Epidermal melanocyte (primary cell): Measurements from ENCODE around the gene ARHGEF6.

Experiments
- DNase-seq: peaks from one replicate; pipeline ENCODE4 v3.0.0; 2011; ENCODE audit warnings: low spot score; ENCODE audit not compliant: insufficient read length

ARHGEF6 gene

DNA sequence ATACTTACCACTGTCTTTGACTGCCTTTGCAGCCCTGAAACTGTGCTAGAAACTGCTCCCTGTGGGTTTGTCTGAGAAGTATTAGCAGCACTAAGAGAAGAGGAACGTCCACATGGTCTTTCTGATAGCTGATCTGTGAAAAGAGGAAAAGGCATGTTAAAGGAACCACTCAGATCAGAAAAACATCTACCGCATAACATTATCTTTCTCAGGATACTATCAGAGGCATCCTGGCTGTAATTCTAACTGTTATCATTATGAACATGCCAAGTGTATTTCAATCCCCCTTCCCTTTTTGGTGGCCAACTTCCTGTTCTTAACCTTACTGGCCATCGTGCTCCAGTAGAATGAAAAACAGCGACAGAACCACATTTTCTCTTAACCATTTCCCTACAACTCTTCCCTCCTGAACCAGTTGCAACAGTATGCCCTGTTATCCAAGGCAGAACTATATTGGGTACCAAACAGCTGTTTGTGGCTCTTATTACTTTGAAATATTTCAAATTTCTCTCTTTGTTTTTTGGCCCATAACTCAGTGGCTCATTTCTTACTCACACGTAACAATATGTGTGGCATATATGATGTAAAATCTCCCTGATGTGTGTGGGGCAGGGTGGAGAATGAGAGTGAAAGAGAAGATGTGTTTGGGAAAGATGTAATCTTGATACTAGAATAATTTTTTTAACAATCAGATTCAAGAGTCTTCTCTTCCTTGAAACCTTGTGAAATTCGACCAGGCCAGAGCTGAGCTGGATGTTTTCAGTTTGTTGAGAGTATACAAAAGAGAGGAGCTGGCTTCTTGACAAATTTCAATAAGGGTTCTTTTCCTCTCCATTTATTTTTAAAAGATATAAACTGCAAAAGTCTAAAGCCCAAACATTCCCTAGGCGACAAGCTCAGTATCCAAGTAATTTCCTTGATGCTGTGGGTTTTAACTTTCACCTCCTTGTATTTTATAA, 35.2 kb downstream of the ARHGEF6 start:
- DNase-seq, result no peak

- DNase-seq, result no peak
These were observed 37.9 kb downstream of the ARHGEF6 start for GRCh38 chrX:136742721-136743379.

DNA sequence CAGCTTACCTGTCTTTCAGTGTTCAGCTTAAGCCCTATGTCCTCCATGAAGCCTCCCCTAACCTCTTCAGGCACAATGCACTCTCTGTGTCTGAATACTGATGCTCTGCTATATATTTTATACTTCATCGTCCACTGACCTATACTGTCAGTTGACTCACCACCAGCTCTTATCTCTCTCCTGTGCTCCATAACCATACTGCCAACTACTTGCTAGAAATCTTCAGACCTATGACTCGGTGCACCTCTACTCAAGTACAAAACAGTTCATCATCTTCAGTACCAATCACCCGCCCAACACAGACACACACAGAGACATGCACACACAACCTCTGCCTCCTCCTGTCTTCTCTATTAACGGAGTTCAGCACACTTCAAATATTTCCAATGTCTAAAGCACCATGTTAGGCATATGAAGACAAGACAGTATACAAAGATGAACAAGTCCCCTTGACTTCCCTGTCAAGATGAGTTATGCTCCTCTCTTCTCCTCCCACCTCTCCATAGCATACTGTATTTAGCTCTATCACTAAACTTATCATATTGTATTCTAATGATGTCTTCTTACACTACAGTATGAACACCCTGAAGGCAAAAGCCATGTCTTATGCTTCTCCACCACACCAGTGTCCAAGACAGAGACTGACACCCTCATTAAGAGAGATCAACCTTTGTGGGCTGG, 42.5 kb downstream of the ARHGEF6 start:
- DNase-seq, result no peak

DNA sequence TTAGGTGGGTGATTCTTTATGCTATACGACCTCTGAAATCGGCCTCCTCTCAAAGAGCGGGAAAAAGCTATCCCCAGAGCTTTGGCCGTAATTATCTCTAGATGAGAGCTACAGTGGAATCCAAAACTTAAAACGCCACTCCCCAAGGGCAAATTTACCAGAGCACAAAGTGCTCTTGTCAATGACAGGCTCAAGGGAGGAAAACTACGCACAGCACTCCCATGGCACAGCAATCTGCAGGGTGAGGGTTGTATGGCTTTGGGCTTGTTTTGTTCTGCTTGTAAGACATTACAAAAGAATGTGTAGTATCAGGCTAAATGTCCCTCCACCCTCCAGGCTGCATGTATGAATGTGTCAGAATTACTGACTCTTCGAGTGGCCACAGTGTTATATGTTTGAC, 44.0 kb downstream of the ARHGEF6 start:
- no peak for DNase-seq

- DNase-seq, result no peak
These were observed 45.1 kb downstream of the ARHGEF6 start for GRCh38 chrX:136735601-136736000.

DNA sequence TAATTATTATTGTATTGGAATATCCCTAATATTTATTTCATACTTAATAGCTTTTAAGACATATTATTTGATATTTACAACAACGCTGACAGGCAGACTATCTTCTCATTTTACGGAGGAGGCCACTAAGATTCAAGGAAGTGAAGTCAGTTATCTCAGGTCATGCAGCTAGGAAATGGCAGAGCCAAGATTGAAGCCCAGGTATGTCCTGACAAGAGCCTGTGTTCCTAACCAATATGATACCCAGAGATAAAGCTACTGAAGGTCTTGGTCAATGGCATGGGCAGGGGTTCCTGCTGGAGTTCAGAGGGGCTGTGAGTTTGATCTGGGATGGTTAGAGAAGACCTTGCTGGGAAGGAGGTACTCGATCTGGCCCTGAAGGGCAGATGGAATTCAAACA, 47.1 kb downstream of the ARHGEF6 start:
- no peak for DNase-seq

GRCh38 chrX:136731798-136732197, 48.9 kb downstream of the ARHGEF6 start:
- no peak for DNase-seq

DNA sequence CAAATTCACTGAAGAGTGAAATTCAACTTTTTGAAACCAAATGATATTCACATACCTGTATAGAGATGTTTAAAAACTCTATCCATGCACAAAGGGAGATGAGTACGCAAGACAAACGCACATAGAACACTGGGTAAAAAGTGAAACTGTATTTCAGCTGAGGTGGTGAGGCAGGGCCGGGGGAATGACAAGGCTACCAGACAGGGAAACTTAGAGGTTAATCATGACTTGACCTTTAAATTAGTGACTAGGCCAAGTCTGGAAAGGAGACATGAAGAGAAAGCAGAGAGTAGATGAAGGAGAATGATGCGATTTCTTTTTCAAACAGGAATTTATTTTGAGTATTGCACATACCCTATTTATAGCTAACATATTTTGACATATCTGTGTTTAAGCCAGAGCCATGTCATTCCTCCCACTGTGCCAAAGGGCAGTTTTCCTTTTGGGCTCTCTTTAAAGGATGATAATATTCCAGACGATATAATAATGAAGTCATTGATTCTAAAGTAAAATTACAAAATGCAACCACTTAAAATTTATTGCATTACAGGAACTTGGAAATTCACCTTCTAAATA, 49.4 kb downstream of the ARHGEF6 start:
- DNase-seq, result no peak

DNA sequence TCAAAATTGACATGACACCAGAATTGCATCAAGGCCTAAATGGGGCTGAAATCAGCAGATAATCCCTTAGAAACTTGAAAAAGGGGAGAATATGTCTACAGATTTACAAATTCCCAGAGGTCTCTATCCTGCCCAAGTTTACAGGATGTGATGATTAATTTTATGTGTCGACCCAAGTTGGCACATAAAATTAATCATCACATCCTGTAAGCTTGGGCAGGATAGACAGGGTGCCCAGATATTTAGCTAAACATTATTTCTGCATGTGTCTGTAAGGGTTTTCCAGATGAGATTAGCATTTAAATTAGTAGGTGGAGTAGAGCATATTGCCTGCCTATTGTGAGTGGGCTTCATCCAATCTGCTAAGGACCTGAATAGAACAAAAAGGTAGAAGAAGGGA, 52.3 kb downstream of the ARHGEF6 start:
- no peak for DNase-seq

DNA sequence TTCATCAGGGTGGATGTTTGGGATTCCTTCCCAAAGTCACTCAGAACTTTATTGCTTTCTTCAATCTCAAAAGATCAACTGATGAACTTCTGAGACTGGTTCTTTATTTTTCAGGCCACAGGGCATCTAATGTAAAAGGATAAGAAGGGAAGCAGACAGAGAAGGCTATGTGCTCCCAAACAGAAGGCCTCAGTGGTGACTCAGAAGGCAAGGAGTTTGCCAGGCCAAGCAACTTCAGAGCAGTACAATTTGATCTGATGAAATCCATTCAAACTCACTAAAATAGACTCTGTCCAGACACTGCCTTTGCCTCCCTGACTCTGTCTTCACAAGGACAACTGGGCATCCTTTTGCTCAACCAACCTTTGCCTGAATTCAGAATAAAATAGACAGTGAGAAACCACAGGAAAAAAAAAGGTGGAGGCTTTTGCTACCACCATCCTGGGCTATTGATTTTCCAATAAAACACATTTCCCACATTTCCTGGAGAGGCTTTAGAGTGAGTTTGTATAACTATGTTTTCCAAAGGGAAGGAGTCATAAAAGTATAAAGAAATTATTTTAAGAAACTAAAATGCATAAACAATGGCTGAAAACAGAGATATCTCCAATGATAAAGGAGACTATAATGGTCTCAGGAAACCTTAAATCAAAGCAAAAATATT, 55.2 kb downstream of the ARHGEF6 start:
- peak; percentile 30 for DNase-seq

DNA sequence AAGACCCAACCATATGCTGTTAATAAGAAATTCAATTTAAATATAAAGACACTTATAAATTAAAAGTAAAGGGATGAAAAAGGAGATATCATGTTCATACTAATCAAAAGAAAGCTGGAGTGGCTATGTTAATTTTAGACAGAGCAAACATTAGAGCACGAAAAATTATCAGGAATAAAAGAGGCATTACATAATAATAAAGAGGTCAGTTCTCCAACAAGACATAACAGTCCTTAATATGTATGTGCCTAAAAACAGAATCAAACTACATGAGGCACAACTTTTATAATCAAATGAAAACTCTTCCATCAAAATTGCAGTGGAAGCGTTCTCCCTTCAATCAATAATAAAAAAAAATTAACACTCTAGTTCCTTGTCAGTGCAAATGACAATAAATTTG, 62.6 kb downstream of the ARHGEF6 start:
- no peak for DNase-seq

DNA sequence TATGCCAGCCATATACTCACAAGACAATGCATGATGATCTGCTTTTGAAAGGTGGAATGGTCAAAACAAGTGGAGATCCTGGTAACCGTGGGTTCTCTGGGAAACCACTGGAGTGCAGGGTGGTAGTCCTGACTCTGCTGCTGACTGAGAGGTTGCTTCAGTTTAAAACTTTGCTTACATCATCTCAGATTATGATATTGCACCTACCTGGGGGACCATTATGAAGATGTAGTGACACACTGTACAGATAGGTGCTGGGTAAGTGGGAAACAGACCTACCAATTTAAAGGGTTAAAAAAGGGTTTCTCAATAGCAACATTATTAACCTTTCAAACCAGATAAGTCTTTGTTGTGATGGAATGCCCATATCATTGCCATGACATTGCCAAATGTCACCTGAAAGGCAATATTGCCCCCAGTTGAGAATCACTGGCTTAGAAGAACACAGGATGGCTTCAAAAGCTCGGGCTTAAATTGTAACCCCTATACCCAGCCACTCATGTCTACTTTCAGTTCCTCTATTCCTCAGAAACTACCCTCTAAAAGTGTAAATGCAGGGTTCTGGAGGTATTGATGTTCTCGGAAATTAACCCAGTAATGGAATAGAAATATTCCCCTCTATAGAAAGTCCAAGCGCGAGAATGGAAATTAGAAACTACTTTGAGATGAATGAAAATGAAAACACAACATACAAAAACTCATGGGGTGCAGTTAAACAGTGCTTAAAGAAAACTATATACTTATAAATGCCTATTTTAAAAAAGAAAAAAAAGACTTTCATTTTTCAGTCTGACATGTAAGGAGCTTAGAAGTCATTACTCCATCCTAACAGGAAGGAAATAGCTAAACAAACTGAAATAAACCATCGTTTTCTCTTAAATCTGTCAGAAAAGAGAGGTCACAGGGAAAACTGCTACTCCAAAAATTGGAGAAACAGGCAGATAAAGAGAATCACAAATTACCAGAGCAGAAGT, 65.8 kb downstream of the ARHGEF6 start:
- no peak for DNase-seq

- DNase-seq, result no peak
These were observed 68.0 kb downstream of the ARHGEF6 start for GRCh38 chrX:136712650-136713310.

DNA sequence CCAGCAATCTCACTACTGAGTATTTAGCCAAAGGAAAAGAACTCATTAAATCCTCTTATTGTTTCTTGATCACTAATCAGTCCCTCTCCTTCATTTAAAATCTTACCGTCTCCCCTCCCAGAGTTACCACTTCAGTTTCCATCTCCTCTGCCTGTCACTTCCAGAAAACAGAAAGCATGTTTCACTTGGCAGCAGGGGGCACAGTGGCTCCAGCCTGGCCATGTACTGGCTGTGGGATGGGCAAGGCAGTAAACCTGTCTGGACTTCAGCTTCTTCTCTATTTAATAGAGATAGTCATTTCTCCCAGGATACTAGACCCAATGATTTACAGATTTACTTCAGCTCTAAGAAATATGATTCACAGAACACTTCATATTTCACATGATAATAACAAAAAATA, 69.6 kb downstream of the ARHGEF6 start:
- DNase-seq, result no peak

DNA sequence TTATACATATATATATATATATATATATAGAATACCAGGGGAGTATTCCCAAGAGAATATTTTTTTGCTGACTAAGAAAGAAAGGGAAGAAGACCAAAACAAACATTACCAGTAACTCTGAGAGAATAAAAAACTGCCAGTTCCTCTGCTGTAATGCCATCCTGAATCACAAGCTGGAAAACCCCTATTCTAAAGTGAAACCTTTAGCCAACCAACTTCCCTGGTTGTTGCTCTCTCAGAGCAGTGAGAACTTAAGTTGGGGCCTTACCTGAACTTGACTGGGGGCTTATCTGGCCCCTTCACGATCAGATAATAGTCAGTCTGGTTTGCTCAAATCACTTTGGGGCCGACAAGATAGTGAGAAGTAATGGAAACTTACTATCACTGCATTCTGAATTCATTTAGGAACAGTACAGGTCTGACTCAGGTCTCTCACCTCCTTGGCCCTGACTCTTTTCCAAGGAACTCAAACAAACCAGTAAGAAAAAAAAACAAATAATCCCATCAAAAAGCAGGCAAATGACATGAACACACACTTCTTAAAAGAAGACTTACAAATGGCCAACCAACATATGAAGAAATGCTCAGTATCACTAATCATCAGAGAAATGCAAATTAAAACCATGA, 70.3 kb downstream of the ARHGEF6 start:
- DNase-seq, result no peak

GRCh38 chrX:136708348-136708747, 72.4 kb downstream of the ARHGEF6 start:
- DNase-seq, result no peak

- DNase-seq, result no peak
These were observed 83.6 kb downstream of the ARHGEF6 start for GRCh38 chrX:136697156-136697555.

GRCh38 chrX:136694431-136695087, 86.2 kb downstream of the ARHGEF6 start:
- peak; percentile 23 for DNase-seq

DNA sequence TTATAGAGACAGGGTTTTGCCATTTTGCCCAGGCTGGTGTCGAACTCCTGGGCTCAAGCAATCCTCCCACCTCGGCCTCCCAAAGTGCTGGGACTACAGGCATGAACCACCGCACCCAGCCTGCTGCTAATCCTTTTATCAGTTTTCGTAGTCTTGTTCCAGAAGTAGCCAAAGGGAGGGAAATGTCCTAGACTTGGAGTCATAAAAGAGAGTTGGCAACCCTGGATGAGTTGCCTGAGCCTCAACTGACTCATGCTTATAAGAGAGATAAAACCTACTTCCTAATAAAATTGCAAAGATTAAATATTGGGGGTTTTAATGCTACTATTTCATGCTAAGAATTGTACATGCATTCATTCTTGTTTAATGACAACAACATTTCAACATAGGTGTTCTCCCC, 88.5 kb downstream of the ARHGEF6 start:
- no peak for DNase-seq
